ENCODE results near the gene RHEX.
"Not testable (repeated sequence)": the region's sequence is repeated elsewhere in the genome, so short reads cannot be mapped to it uniquely, and the experiment has no call there.

Gene RHEX

DNA sequence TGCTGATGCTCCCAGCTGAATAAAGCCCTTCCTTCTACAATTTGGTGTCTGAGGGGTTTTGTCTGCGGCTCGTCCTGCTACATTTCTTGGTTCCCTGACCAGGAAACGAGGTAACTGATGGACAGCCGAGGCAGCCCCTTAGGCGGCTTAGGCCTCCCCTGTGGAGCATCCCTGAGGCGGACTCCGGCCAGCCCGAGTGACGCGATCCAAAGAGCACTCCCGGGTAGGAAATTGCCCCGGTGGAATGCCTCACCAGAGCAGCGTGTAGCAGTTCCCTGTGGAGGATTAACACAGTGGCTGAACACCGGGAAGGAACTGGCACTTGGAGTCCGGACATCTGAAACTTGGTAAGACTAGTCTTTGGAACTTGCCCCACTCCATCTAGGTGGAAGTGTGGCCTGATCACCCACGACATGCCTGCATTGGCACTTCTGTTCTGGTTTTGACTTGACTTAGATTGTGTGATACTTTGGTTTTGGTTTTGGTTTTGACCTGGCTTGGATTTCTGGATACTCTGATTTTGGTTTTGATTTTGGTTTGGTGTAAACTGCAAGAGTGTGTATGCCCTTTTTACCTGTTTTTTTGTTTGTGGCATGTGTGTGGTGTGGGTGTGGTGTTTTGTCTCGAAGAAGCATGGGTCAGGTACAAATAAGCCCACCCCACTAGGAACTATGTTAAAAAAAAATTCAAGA, at the start of gene RHEX:
Gene RHEX, plus strand, starts transcription at position 255 of the 692 bp plus-strand sequence. CDS start 44,656 bp downstream, outside the sequence.
- not testable (repeated sequence) for DNase-seq (ENCODE audit: low read depth in 1 of 2, low spot score in 1 of 2)

DNA sequence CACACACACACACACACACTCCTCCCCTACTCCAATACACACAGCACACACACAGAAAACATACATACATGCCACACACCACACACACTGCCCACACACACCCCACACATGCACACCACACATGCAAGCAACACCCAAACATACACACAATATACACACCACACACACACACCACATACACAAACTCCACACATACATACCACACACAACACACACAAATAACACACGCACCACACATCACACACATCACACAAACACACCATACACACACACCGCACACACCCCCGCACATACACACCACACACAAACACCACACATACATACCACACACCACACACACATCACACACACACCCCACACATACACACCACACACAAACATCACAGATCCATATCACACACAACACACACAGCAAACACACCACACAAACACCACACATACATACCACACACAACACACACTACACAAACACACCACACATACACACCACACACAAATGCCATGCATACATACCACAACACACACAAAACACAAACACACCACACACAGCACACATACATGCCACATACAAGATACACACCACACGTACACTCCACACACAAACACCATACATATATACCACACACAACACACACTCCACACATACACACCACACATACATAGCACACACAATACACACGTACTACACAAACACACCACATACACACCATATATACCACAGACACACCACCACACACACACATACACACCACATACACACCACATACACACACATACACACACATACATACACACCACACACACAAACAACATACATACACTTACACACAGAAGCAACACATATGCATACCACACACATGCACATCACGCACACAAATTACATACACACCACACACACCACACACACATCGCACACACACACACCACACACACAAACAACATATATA, 48.8 kb upstream of the RHEX start:
- no peak for DNase-seq (ENCODE audit: low read depth in 1 of 2, low spot score in 1 of 2)

DNA sequence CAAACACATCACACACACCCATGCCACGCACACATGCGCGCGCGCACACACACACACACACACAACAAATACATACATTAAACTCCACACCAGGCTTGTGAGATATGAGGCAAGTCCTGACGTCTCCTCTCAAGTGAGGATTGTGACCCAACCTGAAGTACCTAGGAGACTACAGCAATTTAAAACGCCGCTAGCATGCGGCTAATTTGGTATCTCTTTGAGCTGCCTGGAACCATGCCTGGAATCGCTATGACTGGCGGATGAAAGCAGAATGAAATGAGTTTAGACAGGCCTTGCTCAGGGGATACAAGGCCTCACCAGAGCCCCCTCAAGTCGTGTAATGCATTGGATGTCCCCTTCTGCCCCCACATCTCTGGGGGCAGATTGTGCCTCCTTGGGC, 48.1 kb upstream of the RHEX start:
- DNase-seq (ENCODE audit: low read depth in 1 of 2, low spot score in 1 of 2): no peak

DNA sequence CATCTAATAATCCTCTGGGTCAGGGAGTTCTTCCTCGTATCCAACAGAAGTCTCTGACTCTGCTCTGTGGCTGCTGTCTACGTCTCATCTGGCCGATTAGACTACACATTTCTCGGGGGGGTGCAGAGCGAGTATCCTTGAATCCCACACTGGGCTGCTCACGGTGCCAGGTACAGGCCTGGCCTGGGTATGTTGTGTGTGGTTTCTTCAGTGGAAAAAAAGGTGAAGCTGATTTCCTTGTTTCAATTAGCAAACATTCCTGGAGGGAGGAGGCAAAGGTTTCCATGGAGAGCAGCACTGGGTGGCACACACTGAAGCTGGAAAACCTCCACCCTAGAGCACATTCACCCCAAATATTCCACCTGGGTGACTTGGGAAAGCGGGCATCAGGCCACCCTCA, 47.7 kb upstream of the RHEX start:
- no peak for DNase-seq (ENCODE audit: low read depth in 1 of 2, low spot score in 1 of 2)

GRCh38 chr1:206005778-206006180, 47.2 kb upstream of the RHEX start:
- no peak for DNase-seq (ENCODE audit: low read depth in 1 of 2, low spot score in 1 of 2)

DNA sequence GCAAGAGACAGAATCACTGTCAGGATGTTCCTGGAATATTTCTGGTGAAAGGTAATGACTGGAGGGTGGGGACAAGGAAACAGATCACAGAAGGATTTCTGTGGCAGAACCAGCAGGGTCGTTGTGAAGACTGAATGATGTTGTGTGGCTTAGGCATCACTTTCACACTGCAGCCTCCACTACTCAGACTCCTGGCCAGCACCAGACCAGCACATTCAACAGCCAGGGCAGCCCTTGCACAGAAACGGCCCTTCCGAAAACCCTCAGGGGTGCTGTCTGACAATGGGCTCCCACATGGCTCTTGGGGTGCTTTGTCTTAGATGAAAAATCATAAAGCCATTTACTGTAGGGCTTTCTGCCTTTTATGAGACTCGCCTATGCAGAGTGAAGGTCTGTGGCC, 46.0 kb upstream of the RHEX start:
- DNase-seq (ENCODE audit: low read depth in 1 of 2, low spot score in 1 of 2): no peak

DNA sequence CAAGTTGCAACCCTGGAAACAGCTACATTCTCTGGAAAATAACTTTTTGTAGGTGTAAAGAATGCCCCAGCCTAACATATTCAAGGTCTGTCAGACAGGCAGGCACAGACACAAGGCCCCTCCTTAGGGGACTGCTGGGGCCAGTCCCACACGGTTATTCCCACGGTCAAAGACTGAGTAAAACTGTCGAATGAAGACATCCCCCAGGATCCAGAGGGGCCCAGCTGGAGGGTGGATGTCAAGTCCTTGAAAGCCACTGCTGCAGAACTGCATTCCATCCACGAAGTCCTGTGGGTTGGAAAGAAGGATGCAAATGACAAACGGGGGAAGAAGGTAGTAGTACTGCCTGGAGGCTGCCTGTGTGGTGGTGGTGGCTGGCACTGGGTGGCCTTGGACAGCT, 42.9 kb upstream of the RHEX start:
- DNase-seq (ENCODE audit: low read depth in 1 of 2, low spot score in 1 of 2): no peak

DNA sequence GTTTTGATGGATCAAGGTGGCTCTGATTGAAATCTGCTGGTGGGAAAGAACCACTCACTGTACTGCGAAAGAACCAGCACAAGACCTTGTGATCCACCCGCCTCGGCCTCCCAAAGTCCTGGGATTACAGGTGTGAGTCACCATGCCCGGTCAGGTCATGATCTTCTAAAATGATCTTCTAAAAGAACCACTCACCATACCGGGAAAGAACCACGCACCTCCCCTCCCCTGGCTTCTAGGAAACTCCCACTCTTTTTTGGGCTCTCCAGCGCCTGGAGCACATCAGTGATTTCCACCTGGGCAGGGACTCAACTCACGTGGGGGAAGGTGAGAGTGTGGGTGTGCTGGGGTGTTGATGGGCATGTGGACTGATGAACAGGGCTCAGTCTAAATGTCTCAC, 41.9 kb upstream of the RHEX start:
- DNase-seq (ENCODE audit: low read depth in 1 of 2, low spot score in 1 of 2): no peak

DNA sequence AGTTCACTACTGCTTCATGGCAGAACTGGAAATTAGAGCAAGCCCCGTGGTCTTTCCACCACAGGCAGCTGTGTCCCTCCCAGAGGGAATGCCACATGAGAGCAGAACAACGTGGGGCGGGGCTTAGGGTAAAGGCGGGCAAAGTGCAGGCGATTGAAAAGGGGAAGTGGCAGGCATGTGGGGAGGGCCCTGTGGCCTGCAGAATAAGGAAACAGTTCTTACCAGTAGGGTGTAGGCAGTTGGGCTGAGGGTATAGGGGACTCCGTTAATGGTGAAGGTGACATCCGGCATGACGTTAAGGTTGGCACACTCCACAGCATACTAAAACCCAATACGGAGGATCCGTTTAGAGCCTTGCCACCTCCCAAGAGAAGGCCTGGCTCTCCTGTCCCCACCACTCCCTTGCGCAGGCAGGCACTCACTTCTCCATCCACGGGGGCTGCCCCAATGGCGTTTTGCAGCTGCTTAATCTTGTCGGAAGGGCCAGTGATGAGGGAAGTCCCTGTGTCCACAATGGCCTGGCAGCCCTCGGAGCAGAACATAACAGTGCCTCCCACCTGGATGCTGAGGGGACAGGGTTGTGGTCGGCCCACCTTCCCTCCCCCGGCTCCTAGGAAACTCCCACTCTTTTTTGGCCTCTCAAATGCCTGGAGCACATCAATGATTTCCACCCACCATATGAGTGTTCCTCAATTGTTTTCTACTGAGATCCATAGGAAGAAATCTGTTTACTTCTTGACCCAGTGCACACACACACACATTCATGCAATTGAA, 40.7 kb upstream of the RHEX start:
- no peak for DNase-seq (ENCODE audit: low read depth in 1 of 2, low spot score in 1 of 2)

- no peak for DNase-seq (ENCODE audit: low read depth in 1 of 2, low spot score in 1 of 2)
Measured at GRCh38 chr1:206013026-206013795, 39.8 kb upstream of the RHEX start.

- no peak for DNase-seq (ENCODE audit: low read depth in 1 of 2, low spot score in 1 of 2)
Measured at GRCh38 chr1:206014601-206015000, 38.4 kb upstream of the RHEX start.

DNA sequence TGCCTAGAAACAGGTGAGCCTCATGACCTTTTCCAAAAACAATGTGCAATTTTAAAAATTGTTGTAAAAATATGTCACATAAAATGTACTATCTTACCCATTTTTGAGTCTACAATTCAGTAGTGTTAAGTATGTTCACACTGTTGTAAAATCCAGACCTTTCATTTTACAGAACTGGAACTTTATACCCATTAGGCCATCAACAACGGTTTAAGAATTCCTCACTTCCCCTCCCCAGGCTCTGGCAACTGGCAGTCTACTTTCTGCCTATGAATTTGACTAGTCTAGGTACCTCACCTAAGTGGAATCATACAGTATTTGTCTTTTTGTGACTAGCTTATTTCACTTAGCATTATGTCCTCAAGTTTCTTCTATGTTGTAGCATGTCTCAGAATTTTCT, 37.9 kb upstream of the RHEX start:
- no peak for DNase-seq (ENCODE audit: low read depth in 1 of 2, low spot score in 1 of 2)

DNA sequence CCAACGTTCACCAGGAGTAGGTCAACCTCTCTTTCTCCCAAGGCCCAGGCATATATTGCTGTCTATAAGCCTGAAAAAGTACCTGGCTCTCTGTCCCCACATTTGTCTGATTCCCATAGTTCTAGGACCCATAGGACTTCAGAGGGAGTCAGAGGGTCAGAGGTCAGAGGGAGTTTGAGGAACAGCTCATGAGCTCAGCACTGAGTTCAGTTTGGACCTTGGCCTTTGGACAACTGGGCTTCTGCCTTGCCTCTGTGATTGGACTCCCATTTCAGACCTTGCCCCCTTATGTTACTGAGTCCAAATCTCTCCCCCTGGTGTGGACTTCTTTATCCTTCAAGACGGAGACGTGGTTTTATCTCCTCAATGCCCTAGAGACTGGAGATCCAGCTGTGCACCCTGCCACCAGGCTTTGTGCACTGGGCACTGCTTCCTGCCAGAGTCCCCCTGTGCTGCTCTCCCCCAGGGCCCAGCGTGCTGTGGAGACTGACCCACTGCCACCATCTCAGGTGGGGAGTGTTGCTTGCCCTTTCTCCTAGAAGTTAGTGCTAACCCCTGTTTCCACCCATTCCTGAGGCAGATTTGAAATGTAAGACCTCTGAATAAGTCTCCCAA, 32.5 kb upstream of the RHEX start:
- DNase-seq (ENCODE audit: low read depth in 1 of 2, low spot score in 1 of 2): no peak

- no peak for DNase-seq (ENCODE audit: low read depth in 1 of 2, low spot score in 1 of 2)
Measured at GRCh38 chr1:206021008-206021625, 31.9 kb upstream of the RHEX start.

DNA sequence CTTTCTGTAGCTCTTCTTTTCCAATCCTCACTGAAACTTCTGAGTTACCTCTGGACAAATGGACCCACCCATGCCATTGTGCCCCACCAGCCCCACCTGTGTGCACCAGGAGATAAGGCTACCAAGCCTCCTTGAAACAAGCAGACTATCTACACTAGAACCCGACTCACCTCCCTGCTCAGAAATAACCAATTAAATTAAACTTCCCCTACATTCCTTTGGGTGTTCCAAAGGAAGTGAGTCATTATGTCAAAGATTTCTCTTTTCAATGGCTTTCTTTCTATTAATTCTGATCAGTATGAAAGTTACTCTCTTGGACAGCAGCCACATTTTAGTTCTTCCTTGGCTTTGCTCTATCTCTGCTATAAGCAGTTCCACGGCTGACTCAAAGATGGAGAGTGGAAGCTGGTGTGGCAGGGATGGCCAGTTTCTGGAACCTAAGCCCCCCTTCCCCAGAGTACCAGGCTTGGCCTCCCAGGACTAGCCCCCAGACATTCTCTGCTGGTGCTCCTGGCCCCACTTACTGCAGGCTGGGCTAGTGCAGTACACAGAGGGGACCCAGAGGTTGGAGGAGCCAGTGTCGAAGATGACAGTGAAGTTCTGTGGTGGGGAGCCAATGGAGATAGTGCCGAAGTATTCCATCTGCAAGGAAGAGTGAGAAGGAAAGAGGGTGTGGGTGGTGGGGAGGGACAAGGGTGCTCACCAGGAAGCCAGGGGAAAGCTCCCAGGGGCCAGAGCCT, 31.2 kb upstream of the RHEX start:
- DNase-seq (ENCODE audit: low read depth in 1 of 2, low spot score in 1 of 2): no peak

DNA sequence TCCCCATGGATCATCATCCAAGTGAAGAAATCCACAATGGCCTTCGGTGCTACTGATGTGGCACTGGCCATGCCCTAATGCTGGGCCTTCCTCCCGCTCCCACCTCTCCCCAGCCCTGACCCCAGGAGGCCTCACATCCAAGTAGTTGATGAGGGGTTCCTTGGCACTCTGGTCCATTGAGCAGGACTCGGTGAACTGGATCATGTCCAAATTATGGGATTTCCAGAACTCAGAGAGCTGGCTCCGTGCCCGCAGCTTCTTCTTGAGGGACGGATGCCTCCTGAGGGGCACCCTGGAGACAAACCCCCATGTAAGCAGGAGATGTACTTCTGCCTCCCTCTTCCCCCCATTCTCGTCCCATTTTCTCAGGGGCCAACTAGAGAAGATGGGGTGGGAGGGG, 30.2 kb upstream of the RHEX start:
- no peak for DNase-seq (ENCODE audit: low read depth in 1 of 2, low spot score in 1 of 2)

GRCh38 chr1:206023695-206024094, 29.3 kb upstream of the RHEX start, which contains the start of gene CTSE:
CTSE (minus strand) TSS chr1:206023895; CDS start chr1:206023791, 104 bp downstream.
- no peak for DNase-seq (ENCODE audit: low read depth in 1 of 2, low spot score in 1 of 2)

DNA sequence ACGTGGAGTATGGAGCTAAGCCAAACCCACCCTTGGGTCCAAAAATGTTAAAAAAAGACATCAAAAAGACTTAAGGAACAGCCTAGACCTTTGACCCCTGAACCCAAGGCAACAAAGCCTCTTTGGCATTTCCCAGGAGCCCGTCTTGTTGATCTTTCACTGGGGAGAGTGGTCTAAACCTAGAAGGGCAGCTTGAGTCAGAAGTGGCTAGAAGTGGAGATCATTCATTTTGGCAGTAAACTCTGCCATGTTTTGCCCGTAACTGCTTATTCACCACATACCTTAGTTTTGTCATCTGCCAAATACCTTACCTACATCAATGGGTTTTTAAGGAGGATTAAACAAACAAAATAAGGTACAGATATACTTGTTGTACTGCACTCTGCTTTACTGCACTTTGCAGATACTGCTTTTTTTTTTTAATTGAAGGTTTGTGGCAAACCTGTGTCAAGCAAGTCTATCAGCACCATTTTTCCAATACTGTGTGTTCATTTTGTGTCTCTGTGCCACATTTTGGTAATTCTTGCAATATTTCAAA, 27.6 kb upstream of the RHEX start:
- no peak for DNase-seq (ENCODE audit: low read depth in 1 of 2, low spot score in 1 of 2)

DNA sequence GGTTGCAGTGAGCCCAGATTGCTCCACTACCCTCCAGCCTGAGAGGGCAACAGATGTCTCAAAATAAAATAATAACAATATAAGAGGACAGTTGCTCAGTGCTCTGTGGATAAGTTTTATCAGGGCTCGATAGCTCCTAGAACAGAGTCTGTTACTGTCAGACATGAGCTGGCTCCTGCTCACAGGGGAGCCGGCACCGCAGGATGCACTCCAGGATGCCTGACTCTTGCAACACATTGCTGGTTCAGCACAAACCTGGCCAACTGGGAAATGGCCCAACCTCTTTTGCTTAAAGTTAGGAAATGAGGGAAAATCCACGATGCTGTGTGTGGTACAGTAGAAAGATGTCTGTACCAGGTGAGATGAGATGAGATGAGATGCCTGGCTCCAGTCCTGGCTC, 23.5 kb upstream of the RHEX start:
- no peak for DNase-seq (ENCODE audit: low read depth in 1 of 2, low spot score in 1 of 2)
